ENCODE results near the gene PLXNA4.

PLXNA4 gene

DNA sequence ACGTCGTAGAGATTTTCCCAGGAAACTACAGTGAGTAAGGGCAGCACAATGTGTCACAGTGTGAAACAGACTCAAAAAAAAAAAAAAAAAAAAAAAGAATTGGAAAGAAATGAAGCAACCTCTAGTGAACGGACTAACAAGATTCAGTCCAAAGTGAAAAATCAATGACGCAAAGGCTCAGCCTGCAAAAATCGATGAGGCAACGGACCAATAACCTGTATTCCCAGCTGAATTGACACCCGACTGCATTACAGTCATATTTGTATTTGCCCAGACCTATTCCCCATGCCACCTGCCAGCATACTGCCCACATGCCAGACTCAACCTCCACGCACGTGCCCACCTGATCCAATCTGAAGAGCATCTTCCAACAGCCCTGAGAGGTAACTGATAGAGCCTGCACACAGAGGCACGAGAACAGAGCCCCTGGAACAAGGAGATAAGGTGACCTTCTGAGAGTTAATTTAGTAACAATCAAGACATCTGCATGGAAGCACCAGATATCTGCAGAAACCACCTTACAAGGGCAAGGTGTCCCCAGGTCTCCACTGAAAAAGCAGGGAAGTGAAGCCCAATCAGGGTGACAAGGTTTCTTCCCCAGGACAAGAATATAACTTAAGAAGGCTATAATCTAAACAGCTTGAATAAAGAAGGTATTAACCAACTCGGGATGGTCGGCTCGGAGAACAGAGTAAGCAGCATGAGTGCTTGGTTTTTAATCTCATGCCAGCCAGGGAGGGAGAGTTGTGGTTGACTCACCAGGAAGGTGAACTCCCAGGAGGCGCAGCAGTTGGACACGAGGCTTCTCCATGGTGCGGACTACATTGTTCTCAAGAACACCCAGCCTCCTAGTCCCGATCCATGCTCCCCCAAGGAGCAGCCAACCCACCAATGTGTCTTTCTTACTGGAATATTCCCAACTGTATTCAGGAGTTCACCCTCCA lies 48.5 kb downstream of the PLXNA4 start:
- DNase-seq, result no peak

DNA sequence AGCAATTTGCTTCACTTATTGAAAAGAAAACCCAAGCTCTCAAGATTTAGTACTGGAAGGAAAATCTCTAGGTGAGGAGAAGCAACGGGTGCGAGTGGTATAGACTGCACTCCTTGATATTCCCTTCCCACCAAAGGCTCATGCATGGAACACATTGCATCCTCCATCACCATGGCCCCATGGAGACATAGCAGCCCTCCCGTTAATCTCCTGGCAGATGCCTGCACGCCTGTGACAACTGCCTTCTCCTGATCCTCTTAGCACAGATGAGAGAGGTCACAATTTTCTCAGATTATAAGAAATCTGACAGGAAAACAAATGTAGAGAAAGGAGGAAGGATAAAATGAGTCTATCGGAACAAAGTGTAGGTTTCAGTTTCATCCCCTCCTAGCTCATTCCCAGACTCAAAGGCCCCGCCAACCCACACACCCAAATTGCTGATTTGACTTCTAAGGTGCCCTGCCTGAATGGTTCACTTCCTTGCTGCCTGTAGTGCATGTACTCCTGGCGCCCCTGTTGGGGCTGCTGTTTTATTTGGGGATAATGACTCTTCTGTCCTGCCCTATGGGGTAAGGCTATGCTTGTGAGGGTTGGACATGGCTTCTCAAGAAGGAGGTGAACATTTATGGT lies 50.0 kb downstream of the PLXNA4 start:
- no peak for DNase-seq

DNA sequence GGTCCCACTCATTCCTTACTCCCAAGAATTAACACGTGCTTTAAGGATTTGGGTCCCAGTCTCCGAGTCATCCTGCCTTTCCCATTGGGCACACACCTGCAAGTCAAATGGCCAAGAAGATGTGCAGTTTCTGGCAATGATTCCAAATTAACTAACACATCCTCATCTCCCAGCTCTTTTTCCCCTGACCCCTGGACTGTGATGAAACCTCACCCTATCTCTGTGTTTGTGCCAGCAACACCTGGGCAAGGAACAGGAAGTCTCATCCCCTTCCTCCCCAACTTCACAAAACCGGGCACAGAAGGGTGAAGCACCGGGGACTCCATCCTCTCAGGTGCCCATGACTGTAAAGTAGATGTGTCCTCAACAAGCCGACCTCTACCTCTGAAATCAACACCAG lies 54.8 kb downstream of the PLXNA4 start:
- no peak for DNase-seq

DNA sequence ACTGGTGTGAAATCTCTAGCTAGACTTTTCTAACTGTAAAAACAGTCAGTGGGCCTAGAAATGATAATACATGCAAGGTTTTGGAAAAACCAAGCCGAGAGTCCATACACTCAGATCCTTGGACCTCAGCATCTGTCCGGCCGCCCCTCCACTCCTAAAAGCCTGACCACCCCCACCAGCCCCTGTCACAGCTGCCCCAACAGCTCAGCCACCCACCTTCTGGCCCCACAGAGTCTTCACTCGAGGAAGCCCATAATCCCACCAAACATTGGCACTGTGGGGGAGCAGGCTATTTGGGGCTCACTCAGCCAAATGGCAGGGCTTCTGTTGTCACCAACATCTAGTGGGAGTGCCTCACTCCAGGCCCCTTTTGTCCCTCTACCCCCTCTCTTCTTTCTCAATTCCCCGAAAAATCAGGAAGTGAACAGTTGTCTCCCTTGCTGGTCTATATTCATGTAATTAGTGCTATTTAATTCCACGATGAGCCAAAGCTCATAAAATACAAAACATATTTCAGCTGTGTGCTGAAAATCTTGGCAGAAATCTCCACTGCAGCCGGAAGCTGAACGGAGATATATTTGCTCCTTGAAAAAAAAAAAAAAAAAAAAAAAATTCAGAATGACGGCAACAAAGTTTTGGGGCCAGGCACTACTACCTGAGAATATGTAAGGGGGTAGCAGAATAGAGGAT lies 55.5 kb downstream of the PLXNA4 start:
- DNase-seq, result no peak

DNA sequence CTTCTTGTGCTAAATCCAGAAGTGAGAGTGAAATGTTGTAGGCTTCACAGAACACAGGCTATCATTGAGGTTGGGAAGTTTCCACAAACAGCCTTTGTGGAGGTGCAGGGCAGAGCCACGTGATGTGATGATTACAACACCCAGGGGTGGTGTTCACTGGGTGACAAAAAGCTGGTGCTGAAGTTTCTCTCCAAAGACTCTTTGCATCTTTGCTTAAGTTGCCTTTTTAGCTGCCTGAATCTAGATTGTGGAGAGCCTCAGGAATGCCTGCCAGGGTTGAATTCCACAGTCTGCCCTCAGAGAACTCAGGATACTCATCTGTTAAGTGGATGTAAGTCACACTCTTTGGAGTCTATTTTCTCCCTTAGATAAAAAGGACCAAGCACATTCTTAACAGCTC lies 56.3 kb downstream of the PLXNA4 start:
- DNase-seq, result no peak

DNA sequence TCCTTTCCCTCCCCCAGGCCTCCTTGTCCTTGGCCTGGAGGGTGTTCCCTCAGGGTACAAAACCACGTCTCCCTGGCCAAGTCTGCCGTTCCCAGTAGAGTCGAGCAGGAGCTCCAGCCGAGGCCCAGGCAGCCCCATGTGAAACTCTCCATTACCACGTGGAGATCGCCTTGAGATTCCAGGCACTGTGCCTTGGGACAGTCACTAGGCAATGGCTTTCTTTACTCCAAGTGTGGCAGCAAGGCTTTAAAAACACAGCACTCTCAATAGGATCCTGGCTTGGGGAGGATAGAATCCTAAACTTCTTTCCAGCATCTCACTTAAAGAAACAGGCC lies 57.5 kb downstream of the PLXNA4 start:
- DNase-seq, result no peak

DNA sequence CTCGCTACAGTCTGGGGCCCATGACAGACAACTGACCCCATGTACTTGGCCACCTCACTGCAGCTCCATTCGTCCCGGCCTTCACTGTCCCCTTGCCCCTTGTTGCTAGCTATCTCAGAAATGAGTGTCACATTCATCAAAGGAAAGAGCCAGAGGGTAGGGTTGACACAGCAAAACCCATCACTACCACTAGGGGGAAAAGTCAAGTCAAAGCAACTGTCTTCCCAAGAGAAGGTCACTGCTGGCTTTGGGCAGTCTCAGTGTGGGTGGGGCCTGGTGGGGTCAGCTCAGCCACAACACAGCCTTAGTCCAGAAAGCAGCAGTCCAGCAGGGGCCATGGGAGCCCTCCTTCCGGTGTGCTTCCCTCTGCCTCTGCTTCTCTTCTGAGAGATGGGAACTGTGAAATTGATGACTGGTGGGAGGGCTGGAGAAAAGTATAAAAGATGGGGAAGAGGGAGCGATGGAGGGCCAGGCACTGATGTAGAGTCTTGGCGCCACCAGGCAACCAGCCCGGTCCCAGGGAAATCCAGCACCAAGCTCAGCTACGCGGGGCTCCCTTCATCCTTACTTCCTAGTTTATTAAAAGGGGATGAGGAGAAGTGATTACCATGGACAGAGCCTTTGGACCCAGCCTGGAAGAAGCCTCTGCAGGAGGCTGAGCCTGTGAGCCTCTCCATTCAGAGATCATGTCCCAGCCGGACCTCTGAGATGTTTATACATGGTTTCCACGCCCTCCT lies 58.0 kb downstream of the PLXNA4 start:
- no peak for DNase-seq

DNA sequence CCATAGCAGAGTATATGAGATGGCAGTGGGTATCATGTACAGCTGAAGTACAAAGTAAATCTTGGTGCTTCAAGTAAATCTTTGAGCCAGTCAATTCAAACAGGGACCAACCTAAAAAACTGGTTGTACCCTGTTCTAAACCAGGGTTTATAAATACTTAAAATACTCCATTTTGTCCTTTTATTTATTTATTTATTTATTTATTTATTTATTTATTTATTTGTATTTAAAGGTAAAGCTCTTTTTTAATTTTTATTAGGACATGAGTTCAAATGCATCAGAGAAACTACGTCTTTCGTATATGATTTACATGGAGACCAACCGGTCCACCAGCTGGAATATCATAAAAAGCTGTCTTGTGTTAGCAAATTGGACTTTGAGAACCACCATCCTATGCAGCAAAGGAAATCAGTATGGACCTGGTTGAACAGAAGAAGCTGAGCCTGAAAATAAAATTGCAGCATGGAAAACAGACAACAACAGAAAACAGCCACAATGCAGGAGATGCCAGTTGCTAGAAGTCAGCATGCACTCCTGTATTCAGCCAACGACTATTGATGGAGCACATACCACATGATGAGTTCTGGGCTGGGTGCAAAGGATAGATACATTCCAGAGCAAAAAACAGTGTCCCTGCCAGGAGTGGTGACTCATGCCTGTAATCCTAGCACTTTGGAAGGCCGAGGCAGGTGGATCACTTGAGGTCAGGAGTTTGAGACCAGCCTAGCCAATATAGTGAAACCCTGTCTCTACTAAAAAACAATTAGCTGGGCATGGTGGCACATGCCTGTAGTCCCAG lies 60.0 kb downstream of the PLXNA4 start:
- no peak for DNase-seq

DNA sequence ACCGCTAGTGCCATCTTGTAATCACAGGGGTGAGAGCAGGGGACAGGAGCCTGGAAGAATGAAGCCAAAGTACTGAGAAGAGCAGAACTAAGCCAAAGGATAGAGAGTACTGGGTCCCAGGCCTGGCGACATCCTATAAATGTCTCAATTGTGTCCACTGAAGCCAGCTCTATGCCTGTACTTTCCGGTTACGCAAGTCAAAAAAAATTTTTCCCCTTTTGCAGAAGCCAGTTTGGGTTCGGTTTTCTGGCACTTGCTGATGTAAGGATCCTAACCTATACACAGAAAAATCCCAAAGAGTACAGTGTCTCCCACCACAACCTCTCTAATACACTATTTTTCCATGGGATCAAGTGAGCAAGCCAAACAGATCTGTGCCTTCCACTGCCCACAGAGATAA lies 61.1 kb downstream of the PLXNA4 start:
- no peak for DNase-seq

DNA sequence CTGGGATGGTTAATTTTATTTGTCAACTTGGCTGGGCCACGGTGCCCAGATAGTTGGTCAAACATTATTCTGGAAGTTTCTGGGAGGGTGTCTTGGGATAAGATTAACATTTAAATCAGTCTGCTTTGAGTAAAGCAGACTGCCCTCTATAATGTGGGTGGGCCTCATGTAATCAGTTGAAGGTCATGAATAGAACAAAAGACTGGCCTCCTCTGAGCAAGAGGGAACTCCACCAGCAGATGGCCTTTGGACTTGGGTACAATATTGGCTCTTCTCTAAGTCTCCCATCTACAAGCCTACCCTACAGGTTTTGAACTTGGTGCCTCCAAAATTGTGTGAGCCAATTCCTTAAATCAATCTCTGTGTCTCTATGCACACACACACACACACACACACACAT lies 61.8 kb downstream of the PLXNA4 start:
- no peak for DNase-seq

DNA sequence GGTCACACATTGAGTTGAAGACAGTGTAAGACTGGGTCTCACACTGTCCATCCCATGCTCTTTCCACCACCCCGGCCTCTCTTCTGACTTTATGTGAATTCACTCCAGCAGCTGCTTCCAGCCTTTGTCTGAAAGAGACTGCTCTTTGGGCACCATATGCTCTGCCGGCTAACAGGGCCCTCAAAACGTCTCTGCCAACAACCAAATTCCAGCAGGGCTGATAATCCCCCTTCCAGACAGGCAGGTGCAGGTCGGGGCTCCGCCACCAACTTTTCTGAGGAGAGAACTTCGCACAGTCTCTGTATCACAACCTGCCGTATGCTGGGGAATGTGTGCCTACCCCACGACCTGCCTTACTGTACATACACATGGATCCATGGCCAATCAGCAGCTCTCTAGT lies 64.3 kb downstream of the PLXNA4 start:
- no peak for DNase-seq

DNA sequence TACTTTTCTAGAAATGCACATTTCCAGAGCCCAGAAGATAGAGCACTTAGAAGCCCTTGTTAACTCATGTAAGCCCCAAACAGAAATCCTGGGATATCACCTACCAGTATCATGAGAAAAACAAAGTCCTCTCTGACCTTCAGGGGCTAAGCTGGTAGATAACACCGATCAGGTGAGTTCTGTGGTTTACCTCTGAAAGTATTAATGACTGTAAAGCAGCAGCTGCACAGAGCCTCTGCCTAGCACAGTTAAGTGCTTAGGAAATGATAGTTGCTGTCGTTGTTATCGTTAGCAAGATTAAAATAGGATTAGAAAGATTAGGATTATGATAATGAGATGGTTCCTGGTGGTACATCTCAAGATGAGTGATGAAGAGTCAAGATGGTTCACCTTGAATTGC lies 64.9 kb downstream of the PLXNA4 start:
- DNase-seq, result no peak

DNA sequence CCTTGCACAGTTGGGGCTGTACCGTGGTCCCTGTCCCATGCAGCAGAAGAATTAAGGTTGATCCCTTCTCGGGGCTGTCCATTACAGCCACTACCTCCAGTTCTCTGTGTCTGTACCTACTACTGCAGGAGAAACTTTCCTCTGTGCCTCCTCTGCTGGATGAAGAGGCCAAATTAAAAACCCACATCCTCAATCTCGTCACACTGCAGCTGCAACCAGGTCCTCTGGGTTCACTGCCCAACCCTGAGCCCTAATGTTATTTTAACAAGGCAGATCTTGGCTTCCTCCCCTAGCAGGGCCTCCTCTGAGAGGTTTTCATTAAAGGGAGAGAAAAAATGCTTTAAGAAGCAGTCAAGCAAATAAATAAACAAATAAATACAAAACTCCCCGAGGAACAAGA lies 66.6 kb downstream of the PLXNA4 start:
- DNase-seq, result no peak

DNA sequence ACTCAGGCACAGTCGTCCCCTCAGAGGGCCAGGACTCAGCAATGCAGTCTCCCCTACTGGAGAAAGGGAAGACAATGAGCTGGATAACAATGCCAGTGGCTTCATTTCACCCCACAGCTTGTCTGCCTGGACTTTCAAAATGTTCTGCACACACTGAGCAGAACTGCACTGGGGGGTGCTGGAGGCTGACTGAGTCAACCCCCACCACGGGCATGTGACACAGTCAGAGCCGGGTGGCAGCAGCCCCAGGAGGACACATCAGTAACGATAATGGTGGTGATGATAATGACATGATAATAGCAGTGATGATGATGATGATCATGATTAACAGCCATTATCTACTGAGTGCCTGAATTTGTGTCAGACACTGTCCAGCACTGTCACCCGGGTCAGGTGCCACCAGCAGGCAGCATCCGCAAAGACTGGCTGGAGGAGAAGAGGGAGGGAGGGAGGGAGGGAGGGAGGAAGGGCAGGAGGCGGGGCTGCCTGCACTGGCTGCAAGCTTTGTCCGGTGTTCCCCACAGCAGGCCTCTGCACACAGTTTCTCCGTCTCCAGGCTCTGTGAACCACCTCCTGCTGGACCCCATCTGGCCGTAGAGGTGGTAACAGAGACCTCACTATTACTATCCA lies 67.4 kb downstream of the PLXNA4 start:
- no peak for DNase-seq

DNA sequence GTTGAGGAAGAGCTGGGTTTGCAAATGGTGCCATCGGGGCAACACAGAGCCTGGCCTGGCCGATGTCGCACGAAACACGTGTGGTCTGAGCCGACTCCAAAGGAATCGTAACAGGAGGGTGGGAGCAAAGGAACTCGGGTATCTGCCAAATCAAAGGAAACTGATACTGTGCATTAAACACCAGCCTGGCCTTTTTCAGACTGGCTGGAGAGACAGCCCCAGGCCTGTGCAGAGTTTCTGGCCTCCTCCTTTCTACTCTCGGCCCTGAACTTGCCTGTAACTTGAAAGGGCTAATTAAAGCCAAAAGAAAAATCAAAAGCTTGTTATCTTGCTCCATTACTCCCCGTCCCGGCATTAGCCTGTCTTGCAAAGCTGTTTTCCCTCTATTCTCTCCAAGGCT lies 71.4 kb downstream of the PLXNA4 start:
- no peak for DNase-seq

DNA sequence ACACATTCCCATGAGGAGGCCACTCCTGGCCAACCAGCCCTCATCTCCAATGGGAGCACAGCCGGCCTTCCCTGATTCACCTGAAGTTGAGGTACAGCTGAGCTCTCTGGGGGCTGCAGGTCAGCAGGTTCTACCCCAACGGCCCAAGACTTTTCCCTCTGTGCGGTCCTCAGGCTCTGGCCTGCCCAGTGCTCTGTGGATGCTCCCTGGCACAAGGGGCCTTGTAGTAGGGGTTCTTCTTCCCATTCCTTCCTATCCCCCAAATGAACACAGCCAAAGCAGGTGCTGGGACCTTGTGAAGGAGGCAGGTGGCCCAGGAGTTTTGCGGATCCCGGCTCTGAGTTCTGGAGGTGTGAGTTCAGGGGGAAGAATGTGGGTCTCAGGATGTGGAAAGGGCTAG lies 72.2 kb downstream of the PLXNA4 start:
- no peak for DNase-seq

DNA sequence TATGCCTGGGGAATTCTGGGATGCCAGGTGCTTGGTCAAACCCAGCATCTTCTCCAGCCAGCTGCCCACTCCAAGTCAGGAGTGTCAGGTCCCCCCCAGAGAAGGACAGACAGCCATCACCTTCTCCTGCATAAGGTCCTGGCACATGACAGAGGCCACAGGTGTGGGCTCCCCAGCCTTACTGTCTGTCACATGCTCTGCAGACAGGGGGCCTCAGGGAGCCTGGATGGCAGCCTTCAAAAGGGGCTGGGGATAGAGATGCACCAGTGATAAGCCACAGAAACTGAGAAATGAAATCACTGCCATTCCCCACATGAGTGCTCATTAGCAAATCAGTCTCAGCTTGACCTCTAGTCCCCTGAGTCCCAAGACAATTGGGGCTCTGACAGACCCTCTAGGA lies 72.9 kb downstream of the PLXNA4 start:
- DNase-seq, result no peak

DNA sequence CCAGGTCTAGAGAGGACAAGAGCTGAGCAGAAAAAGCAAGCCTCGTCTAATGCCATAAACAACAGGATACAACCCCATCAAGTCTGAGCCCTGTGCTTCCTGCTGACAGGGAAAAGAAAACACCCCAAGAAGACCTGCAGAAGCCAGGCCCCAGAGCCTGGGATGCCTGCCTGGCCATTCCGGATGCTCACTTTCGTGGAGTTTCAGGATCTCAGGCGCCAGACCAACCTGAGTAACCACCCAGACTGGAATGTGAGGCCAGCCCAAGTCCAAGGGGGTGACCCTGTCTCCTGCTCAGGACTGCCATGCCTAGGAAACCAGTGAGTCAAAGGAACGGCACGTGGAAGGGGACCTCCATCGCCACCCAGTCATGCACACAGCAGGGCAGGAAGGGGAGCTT lies 74.3 kb downstream of the PLXNA4 start:
- no peak for DNase-seq

DNA sequence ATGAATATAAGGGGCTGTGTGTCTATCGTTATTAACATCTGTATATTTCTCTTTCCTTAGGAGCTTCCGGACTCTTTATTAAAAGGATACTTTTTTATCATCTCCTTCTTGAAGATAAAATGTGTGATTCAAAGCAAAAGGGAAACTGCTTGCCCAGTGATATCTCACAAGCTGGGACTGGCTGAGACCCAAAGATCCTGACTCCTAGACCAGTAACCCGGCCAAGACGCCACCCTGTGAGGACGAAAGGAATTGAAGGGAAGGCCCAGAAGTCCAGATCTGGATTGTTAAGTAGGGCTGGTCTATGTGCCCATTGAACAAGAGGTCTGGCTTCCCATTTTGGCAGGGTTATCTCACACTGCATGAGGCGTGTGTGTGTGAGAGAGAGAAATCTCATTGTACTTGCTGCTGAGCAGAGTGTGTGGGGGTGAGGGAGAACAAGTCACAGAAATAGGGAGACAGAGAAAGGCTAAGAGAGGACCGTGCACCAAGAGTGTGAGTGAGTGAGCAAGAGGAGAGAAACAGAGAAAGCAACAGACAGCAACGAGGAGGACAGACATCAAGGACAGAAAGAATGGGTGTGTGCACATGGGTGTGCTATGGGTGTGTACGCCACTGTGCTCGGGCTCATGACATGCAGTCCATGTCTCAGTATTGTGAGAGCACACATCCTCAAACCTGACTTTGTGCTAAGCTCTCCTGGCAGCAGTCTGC lies 75.4 kb downstream of the PLXNA4 start:
- DNase-seq, result no peak

DNA sequence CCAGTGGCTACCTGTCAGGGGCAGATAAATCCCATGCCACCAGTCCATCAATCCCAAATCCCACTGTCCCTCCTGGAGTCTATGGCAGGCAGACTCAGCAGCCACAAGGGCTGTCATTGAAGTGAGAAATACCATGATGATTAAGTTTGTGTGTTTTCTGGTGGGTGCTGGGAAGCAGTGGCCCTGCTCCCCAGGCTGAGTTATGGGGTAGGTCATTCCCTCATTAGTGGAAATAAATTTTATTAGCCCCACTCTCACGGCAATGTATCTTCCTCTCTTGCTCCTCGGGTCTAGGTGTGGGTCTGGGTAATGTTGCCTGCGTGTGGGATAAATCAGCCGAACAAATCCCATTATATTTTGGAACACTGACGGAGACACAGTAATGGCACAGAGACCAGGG lies 76.8 kb downstream of the PLXNA4 start:
- no peak for DNase-seq

DNA sequence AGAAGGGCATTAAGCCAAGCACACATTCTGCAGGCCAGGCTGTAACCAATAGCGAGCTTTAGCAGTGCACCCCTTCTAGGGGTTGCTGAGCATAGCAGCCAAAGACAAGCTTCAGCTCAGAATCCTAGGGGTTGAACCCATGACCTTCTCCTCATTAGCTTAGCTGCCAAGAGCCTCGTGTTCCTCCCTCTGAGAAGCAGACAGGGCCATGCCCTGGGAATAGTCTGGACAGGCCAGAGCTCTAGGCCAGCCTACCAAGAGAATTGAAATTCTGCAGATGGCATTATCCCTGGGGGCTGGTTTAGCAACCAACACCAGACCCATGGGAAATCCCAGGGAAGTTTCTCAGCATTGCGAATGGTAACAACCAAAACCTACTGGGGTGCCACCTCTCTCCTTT lies 77.2 kb downstream of the PLXNA4 start:
- DNase-seq, result no peak

Data from activated CD4-positive, alpha-beta T cell treated with anti-CD3 and anti-CD28 coated beads, Interleukin-2, amount 50 U/mL, for 1 hour (primary cell).